ENCODE results near the gene SEMA3G. TPM values are rescaled to one million over a fixed set of nuclear protein-coding genes. Genes with fewer than 3 reads are reported as not detected.

SEMA3G gene
- total RNA-seq, result under 1 TPM; 0.16 to 0.36 TPM

DNA sequence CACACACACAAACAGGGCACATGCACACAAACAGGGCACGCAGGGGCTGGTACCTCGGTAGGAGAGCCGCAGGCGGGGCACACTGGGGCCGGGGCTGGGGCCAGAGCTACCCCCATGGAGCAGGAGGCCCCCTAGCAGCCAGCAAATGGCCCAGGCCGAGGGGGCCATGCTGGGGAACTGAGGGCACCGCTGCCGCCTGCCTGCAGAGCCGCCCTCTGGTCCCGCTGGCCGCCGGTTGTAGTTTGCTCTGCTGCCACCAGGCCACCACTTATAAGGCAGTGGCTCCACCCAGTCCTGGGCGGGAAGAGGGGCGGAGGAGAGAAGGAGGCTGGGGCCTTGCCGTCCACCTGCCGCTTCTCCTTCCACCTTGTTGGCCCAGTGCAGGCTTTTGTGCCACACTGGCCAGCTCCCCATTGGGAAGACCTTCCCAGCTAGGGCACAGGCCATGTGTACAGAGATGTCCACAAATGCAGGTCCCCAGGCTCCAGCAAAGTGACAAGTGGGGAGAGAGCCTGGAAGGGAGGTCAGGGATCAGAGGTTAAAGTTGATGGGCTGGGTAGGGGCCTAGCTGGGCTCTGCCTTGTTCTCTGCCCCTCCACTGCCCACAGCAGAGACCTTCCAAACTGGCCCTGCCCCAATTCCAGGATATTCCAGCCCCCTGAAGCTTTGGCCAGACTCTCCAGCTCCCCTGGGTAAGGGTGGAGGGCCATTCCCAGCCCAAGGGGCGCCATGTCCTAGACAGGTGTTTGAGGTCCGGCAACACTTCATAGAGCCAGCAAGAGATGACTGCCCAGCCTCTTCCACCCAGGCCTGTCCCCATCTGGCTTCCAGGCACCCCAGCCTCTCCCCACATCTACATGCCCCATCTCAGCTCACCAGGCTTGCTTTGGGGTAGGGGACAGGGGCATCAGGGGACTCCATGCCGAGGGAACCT lies at the start of gene SEMA3G:
TSS of gene SEMA3G (minus strand) at position 244 of the 934 bp plus-strand sequence. CDS start at position 168, 76 bp downstream.
- ATAC-seq (replicated peaks in 1 of 2) (peak; percentile 98 to 99), DNase-seq (peak; percentile 82 to 90)
- Mint-ChIP-seq H3K27me3 (ENCODE audit: low read depth) (no peaks in the 10 kb centered on the region), H3K27ac (no peak within 1 kb of the TSS), H3K4me1 (ENCODE audit: low read depth) (peaks cover 19% of the 10 kb centered on the region), H3K4me3 (peak within 1 kb of the TSS in 1 of 2 donors; percentile 25), H3K36me3 (ENCODE audit: insufficient read depth in 2 of 2) (no peaks in the 10 kb centered on the region), H3K9me3 (no peaks in the 10 kb centered on the region)

DNA sequence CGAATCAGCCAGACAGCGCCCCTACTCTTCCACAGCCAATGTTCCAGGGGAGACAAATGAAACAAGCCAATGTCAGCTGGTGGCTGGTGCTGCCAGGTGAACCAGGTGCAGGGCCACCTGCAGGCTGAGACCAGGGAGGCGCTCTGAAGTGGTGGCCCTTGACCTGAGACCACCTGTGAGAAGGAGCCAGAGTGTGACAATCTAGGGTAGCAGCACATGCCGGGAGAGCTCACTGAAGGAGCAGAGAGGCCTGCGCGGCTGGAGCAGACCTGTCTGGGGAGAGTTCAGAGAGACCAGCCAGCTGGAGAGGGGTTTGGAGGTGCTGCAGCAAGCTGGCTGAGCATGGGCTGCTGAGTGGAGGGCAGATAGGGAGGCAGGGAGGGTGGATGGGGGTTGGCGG lies 49.5 kb upstream of the SEMA3G start:
- no peak overlapping the region for H3K4me3 Mint-ChIP-seq
- no peaks in the 10 kb centered on the region for H3K36me3 Mint-ChIP-seq (ENCODE audit: insufficient read depth in 2 of 2)
- DNase-seq (no peak), ATAC-seq (replicated peaks in 1 of 2) (peak in 1 of 2 donors; percentile 2)
- no peaks in the 10 kb centered on the region for H3K27me3 Mint-ChIP-seq (ENCODE audit: low read depth)
- no peak overlapping the region for H3K27ac Mint-ChIP-seq
- peaks cover 11% of the 10 kb centered on the region for H3K4me1 Mint-ChIP-seq (ENCODE audit: low read depth)
- no peaks in the 10 kb centered on the region for H3K9me3 Mint-ChIP-seq

DNA sequence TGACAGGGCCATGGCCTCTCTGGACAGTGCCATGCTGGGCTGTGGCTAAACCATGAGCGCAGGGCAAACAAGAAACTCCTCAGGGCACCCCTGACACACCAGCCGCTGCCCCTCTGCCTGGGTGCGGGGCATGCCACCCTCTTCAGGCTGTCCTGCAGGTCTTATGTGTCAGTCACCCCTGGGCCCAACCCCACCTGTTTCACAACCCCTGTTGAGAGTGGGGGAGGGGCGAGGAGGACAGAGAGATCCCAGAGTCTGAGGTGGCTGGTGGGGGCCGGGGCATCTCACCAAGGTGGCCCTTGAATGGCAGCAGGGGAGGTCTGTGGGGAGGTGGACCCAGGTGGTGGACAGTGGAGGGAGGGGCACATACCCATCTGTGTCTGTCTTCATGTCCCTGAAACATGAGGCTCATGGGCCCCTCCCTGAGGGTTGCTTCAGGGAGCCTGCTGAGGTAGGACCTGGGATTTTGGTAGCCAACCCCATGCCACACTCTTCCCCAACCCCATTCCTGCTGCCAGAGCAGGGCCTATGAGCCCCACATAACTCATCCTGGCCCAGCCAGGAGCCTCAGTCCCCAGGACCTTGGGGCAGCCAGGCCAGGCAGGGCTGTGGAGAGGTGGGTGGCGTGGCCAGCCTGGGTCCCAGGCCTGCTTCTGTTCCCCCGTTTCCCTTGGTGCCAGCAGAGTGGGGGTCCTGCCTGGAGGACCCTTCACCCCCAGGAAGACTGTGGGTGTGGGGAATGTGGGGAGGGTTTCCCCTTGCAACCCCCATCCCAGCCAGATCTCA lies 48.5 kb upstream of the SEMA3G start:
- ATAC-seq (replicated peaks in 1 of 2) (no peak), DNase-seq (no peak)
- Mint-ChIP-seq H3K9me3 (no peaks in the 10 kb centered on the region), H3K4me3 (no peak overlapping the region), H3K36me3 (ENCODE audit: insufficient read depth in 2 of 2) (no peaks in the 10 kb centered on the region), H3K27me3 (ENCODE audit: low read depth) (no peaks in the 10 kb centered on the region), H3K4me1 (ENCODE audit: low read depth) (peaks cover 5% of the 10 kb centered on the region), H3K27ac (no peak overlapping the region)

GRCh38 chr3:52492059-52492458 lies 47.2 kb upstream of the SEMA3G start:
- Mint-ChIP-seq H3K27ac (no peak overlapping the region), H3K4me1 (ENCODE audit: low read depth) (peaks cover 5% of the 10 kb centered on the region), H3K4me3 (no peak overlapping the region), H3K27me3 (ENCODE audit: low read depth) (no peaks in the 10 kb centered on the region), H3K9me3 (no peaks in the 10 kb centered on the region), H3K36me3 (ENCODE audit: insufficient read depth in 2 of 2) (no peaks in the 10 kb centered on the region)
- no peak for DNase-seq
- ATAC-seq (replicated peaks in 1 of 2), result no peak

DNA sequence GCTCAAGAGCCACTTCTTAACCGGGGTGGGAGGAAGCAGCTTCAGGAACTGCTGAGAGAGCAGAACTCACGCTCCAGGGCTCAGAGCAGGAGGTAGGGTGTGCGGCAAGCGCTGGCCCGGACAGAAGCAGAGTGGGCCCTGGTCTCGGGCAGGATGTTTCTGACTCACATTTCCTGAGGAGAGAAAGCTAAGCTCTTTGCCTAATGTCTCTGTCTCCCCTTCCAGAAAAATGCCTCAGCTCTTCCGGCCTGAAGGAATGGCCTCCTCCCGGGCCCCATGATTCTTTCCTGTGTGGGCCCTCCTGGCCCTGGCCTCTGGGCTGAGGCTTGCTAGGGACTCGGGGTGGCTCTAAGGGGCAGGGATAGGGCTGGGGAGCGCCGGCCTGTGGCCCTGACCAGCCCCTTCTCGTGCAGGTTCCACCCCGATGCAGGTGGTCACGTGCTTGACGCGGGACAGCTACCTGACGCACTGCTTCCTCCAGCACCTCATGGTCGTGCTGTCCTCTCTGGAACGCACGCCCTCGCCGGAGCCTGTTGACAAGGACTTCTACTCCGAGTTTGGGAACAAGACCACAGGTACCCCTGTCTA lies 46.1 kb upstream of the SEMA3G start:
- Mint-ChIP-seq H3K27me3 (ENCODE audit: low read depth) (no peaks in the 10 kb centered on the region), H3K4me3 (no peak overlapping the region), H3K9me3 (no peaks in the 10 kb centered on the region), H3K27ac (no peak overlapping the region), H3K4me1 (ENCODE audit: low read depth) (peaks cover 5% of the 10 kb centered on the region), H3K36me3 (ENCODE audit: insufficient read depth in 2 of 2) (no peaks in the 10 kb centered on the region)
- ATAC-seq (replicated peaks in 1 of 2) (no peak), DNase-seq (no peak)

DNA sequence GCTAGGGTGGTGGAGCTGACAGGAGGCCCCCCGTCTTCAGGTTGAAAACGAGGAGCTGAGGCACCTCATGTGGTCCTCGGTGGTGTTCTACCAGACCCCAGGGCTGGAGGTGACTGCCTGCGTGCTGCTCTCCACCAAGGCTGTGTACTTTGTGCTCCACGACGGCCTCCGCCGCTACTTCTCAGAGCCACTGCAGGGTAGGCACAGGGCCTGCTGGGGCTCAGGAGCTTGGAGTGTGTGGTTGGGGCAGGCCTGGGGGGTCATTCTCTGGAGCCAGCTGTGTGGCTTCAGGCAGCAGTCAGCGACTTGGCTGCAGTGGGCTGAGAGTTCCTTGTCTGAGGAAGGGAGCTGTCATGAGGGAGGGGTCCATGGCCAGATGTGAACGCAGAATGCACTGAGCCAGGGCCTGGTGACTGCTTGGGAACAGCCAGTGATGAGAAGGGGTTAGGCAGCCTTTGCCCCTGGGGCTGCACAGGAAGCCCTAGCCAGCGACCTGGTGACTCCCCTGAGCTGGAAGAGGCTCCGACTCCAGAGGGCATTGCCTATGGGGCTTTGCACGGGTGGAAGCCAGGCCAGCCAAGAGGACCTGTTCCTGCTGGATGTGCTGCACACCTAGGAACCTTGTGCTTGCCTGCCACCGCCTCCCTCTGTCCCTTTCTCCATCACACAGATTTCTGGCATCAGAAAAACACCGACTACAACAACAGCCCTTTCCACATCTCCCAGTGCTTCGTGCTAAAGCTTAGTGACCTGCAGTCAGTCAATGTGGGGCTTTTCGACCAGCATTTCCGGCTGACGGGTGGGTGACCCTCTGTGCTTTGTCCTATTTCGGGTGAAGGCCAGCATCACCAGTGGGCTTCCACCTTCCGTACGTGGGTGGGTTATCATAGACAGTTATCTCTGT lies 45.4 kb upstream of the SEMA3G start:
- DNase-seq (no peak), ATAC-seq (replicated peaks in 1 of 2) (no peak)
- no peaks in the 10 kb centered on the region for H3K36me3 Mint-ChIP-seq (ENCODE audit: insufficient read depth in 2 of 2)
- H3K4me3 Mint-ChIP-seq, result no peak overlapping the region
- no peaks in the 10 kb centered on the region for H3K9me3 Mint-ChIP-seq
- peaks cover 5% of the 10 kb centered on the region for H3K4me1 Mint-ChIP-seq (ENCODE audit: low read depth)
- H3K27me3 Mint-ChIP-seq (ENCODE audit: low read depth), result no peaks in the 10 kb centered on the region
- no peak overlapping the region for H3K27ac Mint-ChIP-seq

DNA sequence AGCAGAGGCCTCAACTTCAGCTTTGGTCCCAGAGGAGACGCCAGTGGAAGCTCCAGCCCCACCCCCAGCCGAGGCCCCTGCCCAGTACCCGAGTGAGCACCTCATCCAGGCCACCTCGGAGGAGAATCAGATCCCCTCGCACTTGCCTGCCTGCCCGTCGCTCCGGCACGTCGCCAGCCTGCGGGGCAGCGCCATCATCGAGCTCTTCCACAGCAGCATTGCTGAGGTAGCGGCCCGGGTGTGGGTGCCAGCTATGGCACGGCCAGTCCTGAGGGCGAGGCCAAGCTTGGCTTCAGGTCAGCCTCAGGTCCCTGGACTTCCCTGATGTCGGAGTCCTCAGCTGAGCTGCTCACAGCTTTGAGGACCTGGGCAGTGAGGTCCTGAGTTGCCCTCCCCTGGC lies 44.5 kb upstream of the SEMA3G start:
- H3K9me3 Mint-ChIP-seq, result no peaks in the 10 kb centered on the region
- no peak for ATAC-seq (replicated peaks in 1 of 2)
- H3K36me3 Mint-ChIP-seq (ENCODE audit: insufficient read depth in 2 of 2), result no peaks in the 10 kb centered on the region
- no peaks in the 10 kb centered on the region for H3K27me3 Mint-ChIP-seq (ENCODE audit: low read depth)
- DNase-seq, result no peak
- no peak overlapping the region for H3K27ac Mint-ChIP-seq
- H3K4me3 Mint-ChIP-seq, result no peak overlapping the region
- peaks cover 2% of the 10 kb centered on the region for H3K4me1 Mint-ChIP-seq (ENCODE audit: low read depth)

DNA sequence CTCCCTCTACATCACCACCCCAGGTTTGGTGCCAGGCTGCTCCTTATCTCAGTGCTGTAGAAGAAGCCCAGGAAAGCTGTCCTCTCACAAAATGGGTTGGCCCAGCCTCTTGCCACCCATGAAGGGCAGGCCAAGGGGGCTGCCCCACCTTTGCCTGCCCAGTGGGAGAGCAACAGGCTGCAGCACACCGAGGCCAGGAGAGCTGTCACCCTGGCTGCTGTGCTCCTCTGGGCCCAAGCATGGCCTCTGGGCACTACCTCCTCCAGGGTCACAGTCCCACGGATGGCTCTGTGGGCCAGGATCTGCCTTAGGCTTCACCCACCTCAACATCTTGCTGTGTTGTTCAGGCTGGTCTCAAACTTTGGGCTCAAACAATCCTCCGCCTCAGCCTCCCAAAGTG lies 43.8 kb upstream of the SEMA3G start:
- Mint-ChIP-seq H3K4me1 (ENCODE audit: low read depth) (no peaks in the 10 kb centered on the region), H3K4me3 (no peak overlapping the region), H3K27me3 (ENCODE audit: low read depth) (no peaks in the 10 kb centered on the region), H3K9me3 (no peaks in the 10 kb centered on the region), H3K36me3 (ENCODE audit: insufficient read depth in 2 of 2) (no peaks in the 10 kb centered on the region), H3K27ac (no peak overlapping the region)
- ATAC-seq (replicated peaks in 1 of 2) (no peak), DNase-seq (no peak)

- no peaks in the 10 kb centered on the region for H3K4me1 Mint-ChIP-seq (ENCODE audit: low read depth)
- H3K27ac Mint-ChIP-seq, result no peak overlapping the region
- DNase-seq (no peak), ATAC-seq (replicated peaks in 1 of 2) (no peak)
- H3K36me3 Mint-ChIP-seq (ENCODE audit: insufficient read depth in 2 of 2), result no peaks in the 10 kb centered on the region
- no peaks in the 10 kb centered on the region for H3K27me3 Mint-ChIP-seq (ENCODE audit: low read depth)
- H3K9me3 Mint-ChIP-seq, result no peaks in the 10 kb centered on the region
- no peak overlapping the region for H3K4me3 Mint-ChIP-seq
These were observed 43.1 kb upstream of the SEMA3G start for GRCh38 chr3:52487788-52488691.

- no peaks in the 10 kb centered on the region for H3K36me3 Mint-ChIP-seq (ENCODE audit: insufficient read depth in 2 of 2)
- H3K27me3 Mint-ChIP-seq (ENCODE audit: low read depth), result no peaks in the 10 kb centered on the region
- DNase-seq, result no peak
These were observed 42.3 kb upstream of the SEMA3G start for GRCh38 chr3:52487050-52487787.

DNA sequence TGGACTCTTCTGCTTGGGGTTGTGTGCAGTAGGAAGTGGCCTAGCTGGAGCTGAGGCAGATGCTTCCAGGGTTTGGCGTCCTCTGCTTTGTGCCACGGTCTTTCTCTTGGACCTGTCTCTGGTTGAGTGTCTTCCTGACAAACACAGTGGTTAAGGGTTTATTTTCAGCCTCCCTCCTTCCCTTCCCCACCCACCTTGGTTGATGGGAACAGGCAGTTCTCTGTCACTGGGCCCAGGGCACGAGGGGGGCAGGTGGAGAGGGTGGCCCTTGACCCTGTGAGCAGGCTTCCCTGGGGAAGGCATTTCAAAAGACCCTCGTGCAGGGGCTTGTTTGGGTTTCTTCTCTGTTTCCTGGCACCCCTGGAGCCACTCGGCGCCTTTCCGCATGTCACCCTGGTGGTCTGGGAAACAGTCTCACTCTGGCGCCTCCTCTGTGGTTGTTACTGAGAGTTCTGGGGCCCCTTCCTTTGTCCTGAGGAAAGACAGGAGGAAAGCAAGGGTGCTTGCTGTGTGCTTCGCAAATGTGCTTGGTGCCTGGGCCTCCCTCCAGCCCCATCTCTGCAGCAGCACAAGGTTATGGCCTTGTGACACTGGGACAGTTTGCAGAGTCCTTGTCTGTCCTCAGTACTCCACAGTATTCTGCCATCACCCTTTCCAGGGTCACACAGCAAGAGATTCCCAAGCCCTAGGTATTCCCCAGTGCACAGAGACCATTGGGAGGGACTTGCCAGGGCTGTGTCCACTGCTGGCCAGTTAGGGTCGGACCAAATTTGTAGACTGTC lies 40.0 kb upstream of the SEMA3G start:
- no peaks in the 10 kb centered on the region for H3K9me3 Mint-ChIP-seq
- H3K27ac Mint-ChIP-seq, result peak overlapping the region; percentile 23
- H3K27me3 Mint-ChIP-seq (ENCODE audit: low read depth), result no peaks in the 10 kb centered on the region
- H3K36me3 Mint-ChIP-seq (ENCODE audit: insufficient read depth in 2 of 2), result no peaks in the 10 kb centered on the region
- DNase-seq, result no peak
- ATAC-seq (replicated peaks in 1 of 2), result no peak
- no peaks in the 10 kb centered on the region for H3K4me1 Mint-ChIP-seq (ENCODE audit: low read depth)
- no peak overlapping the region for H3K4me3 Mint-ChIP-seq

More at GRCh38 chr3:52487050-52487787, 42.3 kb upstream of the SEMA3G start:
- no peaks in the 10 kb centered on the region for H3K9me3 Mint-ChIP-seq
- H3K4me1 Mint-ChIP-seq (ENCODE audit: low read depth), result no peaks in the 10 kb centered on the region
- H3K27ac Mint-ChIP-seq, result no peak overlapping the region
- no peak for ATAC-seq (replicated peaks in 1 of 2)
- no peak overlapping the region for H3K4me3 Mint-ChIP-seq
